Nephron progenitor cell (in vitro differentiated cells): ENCODE measurements around the gene EFNA3.
A peak's percentile ranks its signal among the peaks of the same experiment; 100 is the strongest.

ENCODE experiments used
- DNase-seq: peaks from one replicate; pipeline ENCODE4 v3.0.0; 2021
- H3K27ac Mint-ChIP-seq: 2 replicates; pipeline ENCODE4 v1.8.0; 2021; ENCODE audit warnings: mild to moderate bottlenecking, moderate library complexity, mixed read lengths
- H3K27me3 Mint-ChIP-seq: 2 replicates; pipeline ENCODE4 v1.8.0; 2021; ENCODE audit warnings: mild to moderate bottlenecking, low read depth, mixed read lengths; ENCODE audit not compliant: poor library complexity
- H3K36me3 Mint-ChIP-seq: 2 replicates; pipeline ENCODE4 v1.8.0; 2021; ENCODE audit warnings: low read depth, mixed read lengths
- H3K4me1 Mint-ChIP-seq: 2 replicates; pipeline ENCODE4 v1.8.0; 2021; ENCODE audit warnings: mixed read lengths
- H3K4me3 Mint-ChIP-seq: 2 replicates; pipeline ENCODE4 v1.8.0; 2021; ENCODE audit warnings: mild to moderate bottlenecking, moderate library complexity, mixed read lengths
- H3K9me3 Mint-ChIP-seq: 2 replicates; pipeline ENCODE4 v1.8.0; 2021; ENCODE audit warnings: mild to moderate bottlenecking, moderate library complexity, mixed read lengths
- CTCF ChIP-seq: fragments of 200-600 bp; sonication (generic); IDR thresholded peaks from 2 replicates; pipeline ENCODE4 v1.5.0; 2021; ENCODE audit warnings: antibody characterized with exemption

Gene EFNA3

GRCh38 chr1:155062702-155063411, 15.8 kb upstream of the EFNA3 start:
- H3K27me3 Mint-ChIP-seq = peaks cover 16% of the 10 kb centered on the region
- H3K4me1 Mint-ChIP-seq = peaks cover 52% of the 10 kb centered on the region
- no peaks in the 10 kb centered on the region for H3K9me3 Mint-ChIP-seq
- H3K36me3 Mint-ChIP-seq = peaks cover 20% of the 10 kb centered on the region
- peak; percentile 82 for TF ChIP-seq CTCF
- no peak overlapping the region for H3K27ac Mint-ChIP-seq
- peak overlapping the region; percentile 89 for H3K4me3 Mint-ChIP-seq
- DNase-seq = peak; percentile 92

GRCh38 chr1:155063550-155064110, 15.0 kb upstream of the EFNA3 start, which contains the start of gene EFNA4:
Gene EFNA4 (plus strand): TSS chr1:155063740. CDS start chr1:155063824, 84 bp downstream.
- TF ChIP-seq CTCF = no peak
- peak within 1 kb of the TSS; percentile 96 for H3K27ac Mint-ChIP-seq
- H3K4me1 Mint-ChIP-seq = peaks cover 57% of the 10 kb centered on the region

GRCh38 chr1:155064111-155064831, 14.4 kb upstream of the EFNA3 start:
- Mint-ChIP-seq H3K4me3 (peak overlapping the region; percentile 96), H3K9me3 (no peaks in the 10 kb centered on the region), H3K4me1 (peaks cover 63% of the 10 kb centered on the region), H3K36me3 (peaks cover 21% of the 10 kb centered on the region), H3K27ac (peak overlapping the region; percentile 93), H3K27me3 (peaks cover 19% of the 10 kb centered on the region)
- peak; percentile 66 for DNase-seq
- TF ChIP-seq CTCF = no peak

More at GRCh38 chr1:155063550-155064110, 15.0 kb upstream of the EFNA3 start, which contains the start of gene EFNA4:
- H3K4me3 Mint-ChIP-seq = peak within 1 kb of the TSS; percentile 96
- DNase-seq = peak; percentile 88
- no peaks in the 10 kb centered on the region for H3K9me3 Mint-ChIP-seq
- peaks cover 21% of the 10 kb centered on the region for H3K36me3 Mint-ChIP-seq
- peaks cover 18% of the 10 kb centered on the region for H3K27me3 Mint-ChIP-seq

- H3K9me3 Mint-ChIP-seq = no peaks in the 10 kb centered on the region
- TF ChIP-seq CTCF = no peak
- H3K27me3 Mint-ChIP-seq = peaks cover 19% of the 10 kb centered on the region
- H3K4me3 Mint-ChIP-seq = peak overlapping the region; percentile 96
- peaks cover 67% of the 10 kb centered on the region for H3K4me1 Mint-ChIP-seq
- DNase-seq = no peak
- H3K27ac Mint-ChIP-seq = no peak overlapping the region
- H3K36me3 Mint-ChIP-seq = peaks cover 21% of the 10 kb centered on the region
These were observed 13.7 kb upstream of the EFNA3 start for GRCh38 chr1:155064832-155065429.

- Mint-ChIP-seq H3K27me3 (peaks cover 16% of the 10 kb centered on the region), H3K4me1 (peaks cover 73% of the 10 kb centered on the region), H3K4me3 (no peak overlapping the region), H3K27ac (no peak overlapping the region), H3K9me3 (no peaks in the 10 kb centered on the region), H3K36me3 (peaks cover 21% of the 10 kb centered on the region)
- TF ChIP-seq CTCF = no peak
- DNase-seq = no peak
These were observed 11.9 kb upstream of the EFNA3 start for GRCh38 chr1:155066777-155067176.
